AG09319 (cell line): ENCODE measurements around the gene NTF3.

Source experiments
- DNase-seq: peaks from one replicate; pipeline ENCODE4 v3.0.0-alpha.2; 2010; ENCODE audit warnings: low read depth; ENCODE audit errors: extremely low read depth
- CTCF ChIP-seq: IDR thresholded peaks from 2 replicates; pipeline ENCODE4 v1.5.1; 2011; ENCODE audit warnings: low read depth, mild to moderate bottlenecking, inconsistent platforms, low read length, moderate library complexity

Gene NTF3

GRCh38 chr12:5498076-5498475 lies 66.2 kb downstream of the NTF3 start:
- DNase-seq: no peak
- no peak for TF ChIP-seq CTCF

GRCh38 chr12:5498806-5499205 lies 66.9 kb downstream of the NTF3 start:
- no peak for DNase-seq
- TF ChIP-seq CTCF: no peak

- peak; percentile 10 for DNase-seq
Observed at GRCh38 chr12:5499566-5500330, 67.8 kb downstream of the NTF3 start.

GRCh38 chr12:5500331-5500659 lies 68.4 kb downstream of the NTF3 start:
- DNase-seq: no peak
- no peak for TF ChIP-seq CTCF

More at GRCh38 chr12:5499566-5500330, 67.8 kb downstream of the NTF3 start:
- TF ChIP-seq CTCF: no peak

DNA sequence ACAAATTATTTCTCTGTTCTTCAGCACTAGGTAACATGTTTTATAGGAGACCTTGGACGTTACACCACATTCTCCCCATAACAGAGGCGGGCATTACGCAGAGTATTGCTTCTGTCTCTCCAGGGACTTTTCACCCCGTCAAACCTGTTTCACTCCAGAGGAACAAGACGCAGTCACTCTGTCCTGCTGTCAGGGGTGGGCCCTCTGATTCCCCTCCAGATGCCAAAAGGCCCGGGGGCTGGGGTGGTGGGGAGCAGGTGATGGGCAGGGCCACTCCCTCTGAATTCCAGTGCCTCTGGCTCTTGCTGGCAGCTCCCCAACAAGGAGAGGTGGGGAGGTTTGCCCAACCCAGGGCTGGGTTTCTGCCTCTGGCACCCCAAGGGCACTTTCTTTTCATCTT lies 71.9 kb downstream of the NTF3 start:
- DNase-seq: no peak
- no peak for TF ChIP-seq CTCF

GRCh38 chr12:5505116-5505515 lies 73.2 kb downstream of the NTF3 start:
- TF ChIP-seq CTCF: no peak
- no peak for DNase-seq

- TF ChIP-seq CTCF: no peak
- DNase-seq: no peak
Observed at GRCh38 chr12:5505751-5506150, 73.8 kb downstream of the NTF3 start.
